Upper lobe of left lung (tissue), 4 donors: ENCODE results near the gene FRMD5.

ENCODE experiments used
- EP300 ChIP-seq, 4 donors: sonication (generic); formaldehyde crosslinking; IDR thresholded peaks; one replicate each; pipeline ENCODE4 v1.5.1; 2017; ENCODE audit warnings: antibody characterized with exemption in 4 of 4, control low read depth in 2 of 4
- POLR2A ChIP-seq, 4 donors: fragments of 450-650 bp; IDR thresholded peaks; one replicate each; pipeline ENCODE4 v1.5.1; 2016 to 2017; ENCODE audit warnings: antibody characterized with exemption in 4 of 4, mild to moderate bottlenecking in 2 of 4
- POLR2AphosphoS5 ChIP-seq, 2 donors: sonication (generic); formaldehyde crosslinking; IDR thresholded peaks; one replicate each; pipeline ENCODE4 v1.5.1; 2017; ENCODE audit warnings: antibody characterized with exemption in 2 of 2
- TF ChIP-seq, protein P1 (sequence below), 6 experiments: fragments of 450-650 bp in 4 of 6; fragments of 200-600 bp in 2 of 6; sonication (generic) in 2 of 6; IDR thresholded peaks; one replicate each; pipeline ENCODE4 v1.5.1; 2016 to 2019; ENCODE audit warnings: antibody characterized with exemption in 6 of 6

DNA sequence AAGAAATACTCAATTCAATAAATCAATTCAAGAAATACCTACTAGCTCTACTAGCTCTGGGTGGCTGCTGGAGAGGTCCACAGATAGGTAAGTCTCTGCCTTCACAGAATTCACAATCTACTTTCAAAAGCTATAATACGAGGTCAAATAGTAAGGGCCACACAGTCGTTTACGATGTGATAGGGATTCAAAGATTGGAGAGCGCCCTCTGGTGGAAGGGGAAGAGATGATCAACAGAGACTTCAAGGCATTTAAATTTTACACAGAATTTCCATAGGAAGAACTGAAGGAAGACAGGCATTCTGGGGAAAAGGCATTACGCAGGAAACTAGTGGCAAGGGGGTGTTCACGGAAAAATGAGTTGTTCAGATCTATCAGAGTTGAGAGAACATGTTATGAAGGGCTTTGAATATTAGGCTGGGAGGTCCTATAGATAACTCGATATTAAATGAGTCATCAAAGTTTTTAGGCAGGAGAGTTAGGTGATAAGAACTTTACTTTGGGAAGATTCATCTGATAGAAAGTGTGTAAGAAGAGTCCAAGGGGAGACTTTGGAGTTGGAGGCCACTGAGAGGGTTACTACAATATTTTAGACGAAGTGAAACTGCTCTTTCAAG lies 128.8 kb downstream of the FRMD5 start:
- TF ChIP-seq, protein P1, sequence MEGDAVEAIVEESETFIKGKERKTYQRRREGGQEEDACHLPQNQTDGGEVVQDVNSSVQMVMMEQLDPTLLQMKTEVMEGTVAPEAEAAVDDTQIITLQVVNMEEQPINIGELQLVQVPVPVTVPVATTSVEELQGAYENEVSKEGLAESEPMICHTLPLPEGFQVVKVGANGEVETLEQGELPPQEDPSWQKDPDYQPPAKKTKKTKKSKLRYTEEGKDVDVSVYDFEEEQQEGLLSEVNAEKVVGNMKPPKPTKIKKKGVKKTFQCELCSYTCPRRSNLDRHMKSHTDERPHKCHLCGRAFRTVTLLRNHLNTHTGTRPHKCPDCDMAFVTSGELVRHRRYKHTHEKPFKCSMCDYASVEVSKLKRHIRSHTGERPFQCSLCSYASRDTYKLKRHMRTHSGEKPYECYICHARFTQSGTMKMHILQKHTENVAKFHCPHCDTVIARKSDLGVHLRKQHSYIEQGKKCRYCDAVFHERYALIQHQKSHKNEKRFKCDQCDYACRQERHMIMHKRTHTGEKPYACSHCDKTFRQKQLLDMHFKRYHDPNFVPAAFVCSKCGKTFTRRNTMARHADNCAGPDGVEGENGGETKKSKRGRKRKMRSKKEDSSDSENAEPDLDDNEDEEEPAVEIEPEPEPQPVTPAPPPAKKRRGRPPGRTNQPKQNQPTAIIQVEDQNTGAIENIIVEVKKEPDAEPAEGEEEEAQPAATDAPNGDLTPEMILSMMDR (IDR thresholded peaks at IDR 0.05): peak; percentile 41 to 70 (median 62)
- no peak for TF ChIP-seq POLR2AphosphoS5 (IDR thresholded peaks at IDR 0.05)
- TF ChIP-seq POLR2A (IDR thresholded peaks at IDR 0.05): no peak
- no peak for TF ChIP-seq EP300 (IDR thresholded peaks at IDR 0.05)
